GM03348 (cell line): ENCODE results near the gene MAGI1.
A peak's percentile ranks its signal among the peaks of the same experiment; 100 is the strongest.
"Not testable (repeated sequence)": the region's sequence is repeated elsewhere in the genome, so short reads cannot be mapped to it uniquely, and the experiment has no call there.

Source experiments
- DNase-seq: peaks from one replicate; pipeline ENCODE4 v3.0.0; 2012; ENCODE audit warnings: low spot score

Gene MAGI1

GRCh38 chr3:65524584-65524983, 514.1 kb downstream of the MAGI1 start:
- DNase-seq = no peak

GRCh38 chr3:65523878-65524277, 514.8 kb downstream of the MAGI1 start:
- no peak for DNase-seq

- no peak for DNase-seq
These were observed 517.7 kb downstream of the MAGI1 start for GRCh38 chr3:65521032-65521431.

DNA sequence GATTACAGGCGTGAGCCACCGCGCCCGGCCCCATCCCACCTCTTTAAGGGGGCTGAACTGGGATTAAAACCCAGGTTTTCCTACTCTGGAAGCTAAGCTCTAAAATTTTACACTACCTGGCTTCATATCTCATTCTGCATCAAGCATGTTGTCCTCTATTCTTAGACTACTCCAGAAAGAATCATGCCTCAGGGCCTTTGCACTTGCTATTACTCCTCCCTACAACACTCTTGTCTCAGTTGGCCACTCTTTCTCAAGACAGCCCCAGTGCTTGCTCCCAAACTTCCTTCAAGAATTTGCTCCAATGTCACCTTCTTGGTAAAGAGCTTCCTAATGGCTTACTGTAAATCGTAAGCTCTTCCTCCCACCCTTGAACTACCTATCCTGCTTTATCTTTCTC, 521.7 kb downstream of the MAGI1 start:
- no peak for DNase-seq

DNA sequence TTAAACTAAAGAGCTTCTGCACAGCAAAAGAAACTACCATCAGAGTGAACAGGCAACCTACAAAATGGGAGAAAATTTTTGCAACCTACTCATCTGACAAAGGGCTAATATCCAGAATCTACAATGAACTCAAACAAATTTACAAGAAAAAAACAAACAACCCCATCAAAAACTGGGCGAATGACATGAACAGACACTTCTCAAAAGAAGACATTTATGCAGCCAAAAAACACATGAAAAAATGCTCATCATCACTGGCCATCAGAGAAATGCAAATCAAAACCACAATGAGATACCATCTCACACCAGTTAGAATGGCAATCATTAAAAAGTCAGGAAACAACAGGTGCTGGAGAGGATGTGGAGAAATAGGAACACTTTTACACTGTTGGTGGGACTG, 524.4 kb downstream of the MAGI1 start:
- DNase-seq = not testable (repeated sequence)

DNA sequence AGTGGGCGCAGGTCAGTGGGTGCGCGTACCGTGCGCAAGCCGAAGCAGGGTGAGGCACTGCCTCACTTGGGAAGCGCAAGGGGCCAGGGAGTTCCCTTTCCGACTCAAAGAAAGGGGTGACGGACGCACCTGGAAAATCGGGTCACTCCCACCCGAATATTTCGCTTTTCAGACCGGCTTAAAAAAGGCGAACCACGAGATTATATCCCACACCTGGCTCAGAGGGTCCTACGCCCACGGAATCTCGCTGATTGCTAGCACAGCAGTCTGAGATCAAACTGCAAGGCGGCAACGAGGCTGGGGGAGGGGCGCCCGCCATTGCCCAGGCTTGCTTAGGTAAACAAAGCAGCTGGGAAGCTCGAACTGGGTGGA, 529.3 kb downstream of the MAGI1 start:
- DNase-seq = not testable (repeated sequence)

GRCh38 chr3:65508750-65509422, 529.8 kb downstream of the MAGI1 start:
- no peak for DNase-seq

DNA sequence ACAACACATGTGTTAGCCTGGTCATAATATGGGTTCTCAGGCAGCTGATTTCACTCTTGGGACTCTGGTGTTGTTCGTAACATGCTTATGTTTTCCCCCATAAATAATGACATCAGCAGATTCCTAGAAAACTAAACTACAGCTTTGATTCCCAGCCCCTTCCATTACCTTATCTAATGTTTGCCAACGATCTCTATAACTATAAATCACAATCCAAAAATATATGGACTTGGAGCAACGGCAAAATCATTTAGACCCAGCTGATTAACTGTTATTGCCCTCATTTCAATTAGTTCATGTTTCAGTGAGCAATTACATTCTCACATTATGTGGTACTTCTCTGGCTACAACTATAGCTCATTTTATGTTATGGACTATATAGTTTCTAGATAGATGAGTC, 531.3 kb downstream of the MAGI1 start:
- DNase-seq = no peak

DNA sequence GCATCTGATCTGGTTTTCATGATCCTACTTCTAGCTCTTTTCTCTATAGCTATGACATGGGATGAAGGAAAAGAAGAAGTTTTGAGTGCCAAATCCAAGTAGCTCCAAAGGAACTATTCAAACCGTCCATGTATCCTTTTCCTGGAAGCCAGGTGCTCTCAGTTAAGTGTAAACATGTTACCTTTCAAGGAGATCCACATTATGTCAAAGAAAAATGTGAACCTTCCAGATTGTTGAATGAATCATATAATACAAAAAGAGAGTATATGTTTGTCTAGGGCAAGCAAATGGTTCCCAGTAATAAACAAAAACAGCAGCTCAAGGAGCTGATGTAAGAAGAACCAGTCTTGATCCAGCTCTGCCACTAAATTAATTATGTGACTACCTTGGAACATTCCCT, 534.9 kb downstream of the MAGI1 start:
- no peak for DNase-seq

DNA sequence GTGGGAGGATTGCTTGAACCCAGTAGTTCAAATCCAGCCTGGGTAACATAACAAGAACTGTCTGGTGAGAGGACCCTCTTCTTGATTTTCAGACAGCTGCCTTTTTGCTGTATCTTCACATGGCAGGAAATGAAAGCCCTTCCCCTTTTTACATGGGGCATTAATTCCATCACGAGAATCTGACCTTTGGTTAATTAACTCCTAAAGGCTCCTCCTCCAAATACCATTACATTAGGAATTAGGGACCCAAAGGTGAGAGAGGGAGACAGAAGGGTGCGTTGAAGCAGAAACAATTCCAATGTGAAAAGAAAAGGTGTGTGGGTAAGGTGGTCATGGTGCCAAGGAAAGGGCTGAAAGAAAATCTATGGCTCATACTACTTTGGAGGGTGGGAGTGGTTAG, 536.2 kb downstream of the MAGI1 start:
- no peak for DNase-seq

GRCh38 chr3:65500398-65501306, 538.1 kb downstream of the MAGI1 start:
- no peak for DNase-seq

DNA sequence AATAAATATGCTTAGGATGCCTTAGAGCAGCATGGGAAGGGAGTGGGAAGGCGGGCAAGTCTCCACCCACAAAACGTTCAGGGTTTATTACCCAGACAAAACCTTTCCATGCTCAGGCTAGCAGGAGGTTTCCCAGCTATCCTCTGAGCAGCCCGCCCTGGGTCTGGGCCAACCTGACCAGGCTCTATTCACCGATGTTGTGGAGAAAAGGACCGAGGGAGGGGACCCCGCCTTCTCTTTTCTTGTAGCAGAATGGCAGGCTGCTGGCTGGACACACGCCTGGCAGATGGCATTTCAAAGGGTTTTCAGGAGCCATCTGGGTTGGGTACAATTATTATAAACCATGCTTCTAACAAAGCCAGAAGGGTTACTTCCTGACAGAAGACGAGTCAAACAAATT, 540.9 kb downstream of the MAGI1 start:
- no peak for DNase-seq

- DNase-seq = no peak
These were observed 541.5 kb downstream of the MAGI1 start for GRCh38 chr3:65497236-65497635.

DNA sequence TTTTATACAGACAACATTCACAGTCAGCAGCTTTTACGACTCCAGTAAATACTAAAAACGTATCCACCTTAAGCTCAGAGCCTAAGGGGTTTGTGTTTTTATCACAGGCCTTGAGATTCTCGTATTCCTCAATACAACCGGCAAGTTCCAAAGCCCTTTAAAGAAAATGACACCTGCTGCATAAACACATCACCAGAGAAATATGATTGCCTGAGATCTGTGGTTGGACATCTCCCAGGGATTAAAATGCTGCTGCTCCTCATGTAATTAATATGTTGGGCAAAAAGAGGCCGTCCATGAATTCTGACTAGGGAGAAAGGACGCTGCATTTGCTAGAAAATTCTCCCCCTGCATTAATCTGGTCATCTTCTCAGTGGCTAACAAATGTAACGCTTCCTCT, 544.8 kb downstream of the MAGI1 start:
- no peak for DNase-seq

GRCh38 chr3:65493371-65493882, 545.3 kb downstream of the MAGI1 start:
- DNase-seq = no peak

DNA sequence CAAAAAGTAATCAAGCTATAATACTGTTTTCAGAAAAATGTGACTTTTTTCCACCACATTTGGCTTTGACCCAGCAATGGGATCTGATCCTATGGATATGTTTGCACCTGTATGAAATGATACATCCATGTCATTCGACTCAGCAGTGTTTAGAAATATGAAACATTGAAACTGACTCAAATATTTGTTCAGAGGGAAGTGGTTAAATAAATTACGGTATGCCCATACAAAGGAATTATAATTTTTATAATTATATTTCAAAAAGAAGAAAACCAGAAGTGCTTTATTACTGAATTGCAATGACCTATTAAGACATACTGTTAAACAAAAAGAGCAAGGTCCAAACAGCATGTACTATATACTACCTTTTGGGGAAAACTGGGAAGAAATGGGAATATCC, 546.5 kb downstream of the MAGI1 start:
- DNase-seq = no peak

DNA sequence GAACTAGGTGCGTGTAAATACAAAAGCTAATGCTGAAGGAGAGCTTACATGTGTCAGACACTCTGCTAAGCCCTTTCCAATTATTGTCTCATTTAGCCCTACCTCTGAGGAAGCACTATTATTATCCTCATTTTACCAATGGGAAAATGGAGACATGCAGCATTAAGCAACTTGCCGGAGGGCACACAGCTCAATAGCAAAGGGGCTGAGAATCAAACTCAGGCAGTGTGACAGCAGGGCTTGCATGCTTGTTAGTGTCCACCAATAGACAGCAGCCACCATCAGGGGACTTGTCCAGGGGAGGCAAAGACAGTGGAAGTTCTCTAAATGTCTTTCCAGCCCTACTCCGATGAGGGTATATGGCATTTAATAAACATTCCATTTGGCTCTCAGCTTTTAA, 548.6 kb downstream of the MAGI1 start:
- no peak for DNase-seq

DNA sequence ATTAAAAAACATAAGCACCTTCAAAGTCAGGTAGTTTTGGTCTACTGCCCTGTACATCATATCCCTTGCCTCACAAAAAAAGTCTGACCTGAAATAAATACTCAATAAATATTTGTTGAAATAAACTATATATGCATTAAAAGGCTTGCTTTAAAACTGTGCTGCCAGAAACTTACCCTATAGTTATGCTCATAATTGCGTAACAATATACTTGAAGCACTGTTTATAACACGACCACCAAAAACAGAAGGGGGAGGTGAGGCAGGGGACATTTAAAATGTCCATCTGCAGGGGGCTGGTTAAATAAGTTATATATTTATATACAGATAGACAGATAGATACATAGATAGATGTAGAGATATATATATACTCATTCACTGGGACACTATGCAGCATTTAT, 549.5 kb downstream of the MAGI1 start:
- DNase-seq = no peak

DNA sequence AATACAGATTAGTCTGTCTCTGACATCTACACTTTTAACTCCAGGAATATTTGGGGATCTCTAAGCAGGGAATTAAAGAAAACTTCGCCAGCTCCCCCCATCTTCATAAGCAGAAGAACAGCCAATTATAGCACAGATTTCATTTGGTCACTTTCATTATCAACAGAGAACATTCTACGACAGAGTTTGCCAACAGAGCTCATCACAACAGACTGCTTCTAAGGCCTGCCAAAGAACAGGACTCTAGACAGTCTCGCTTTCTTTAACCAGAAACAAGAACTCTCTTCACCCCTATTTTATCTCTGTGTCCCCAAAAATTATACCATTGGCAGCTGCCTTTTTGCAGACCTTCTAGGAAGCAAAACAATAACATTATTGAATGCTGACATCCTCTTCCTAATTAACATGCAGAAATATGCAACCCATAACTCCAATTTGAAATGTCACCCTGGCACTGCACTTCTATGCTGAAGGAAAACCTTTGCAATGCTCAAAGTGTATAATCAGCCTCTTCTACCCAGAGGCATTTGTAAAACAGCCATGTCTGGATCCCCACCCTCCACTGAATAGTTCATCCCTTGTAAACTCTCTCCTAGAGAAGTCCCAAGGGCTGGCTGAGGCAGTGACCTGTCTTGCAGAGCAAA, 552.8 kb downstream of the MAGI1 start:
- DNase-seq = no peak

GRCh38 chr3:65484964-65485363, 553.8 kb downstream of the MAGI1 start:
- no peak for DNase-seq

GRCh38 chr3:65483480-65483879, 555.2 kb downstream of the MAGI1 start:
- peak; percentile 58 for DNase-seq

- no peak for DNase-seq
These were observed 555.7 kb downstream of the MAGI1 start for GRCh38 chr3:65483011-65483410.

- DNase-seq = no peak
These were observed 557.6 kb downstream of the MAGI1 start for GRCh38 chr3:65481085-65481484.
